ENCODE measurements around the gene TPRX1. TPM values are rescaled to one million over a fixed set of nuclear protein-coding genes. Genes with fewer than 3 reads are reported as not detected.

The TPRX1 gene
- total and polyA plus RNA-seq, 9 of the 15 experiments (the other 6 are each of a cell fraction or from before 2014, with no cell fraction given): not detected

- TF ChIP-seq TFE3 (CRISPR knock-in tag; IDR thresholded peaks at IDR 0.05): no peak
- no peak for TF ChIP-seq HMG20B (CRISPR knock-in tag; IDR thresholded peaks at IDR 0.05)
- TF ChIP-seq FOXJ3 (CRISPR knock-in tag; IDR thresholded peaks at IDR 0.05): no peak
Measured at GRCh38 chr19:47762615-47763308, 41.6 kb downstream of the TPRX1 start (continued).

- Histone ChIP-seq H2AFZ (ENCODE audit: low read depth, low read length) (no peak overlapping the region), H3K9me3 (replicated peaks; ENCODE audit: control insufficient read depth, insufficient read depth, low read depth, low read length) (no peaks in the 10 kb centered on the region), H3K27ac (ENCODE audit: extremely low read depth, low read depth, low read length) (no peak overlapping the region), H3K9me1 (ENCODE audit: control insufficient read depth, insufficient read depth, low read length) (no peaks in the 10 kb centered on the region), H3K27me3 (ENCODE audit: control insufficient read depth in 2 of 2, insufficient read depth in 2 of 2, low read length in 2 of 2) (no peaks in the 10 kb centered on the region), H3K9ac (ENCODE audit: insufficient read depth in 1 of 2, low read depth in 2 of 2, low read length in 2 of 2) (no peak overlapping the region), H3K4me2 (ENCODE audit: insufficient read depth, low read length) (no peak overlapping the region), H3K36me3 (ENCODE audit: control insufficient read depth, insufficient read depth, low read length) (peaks cover 22% of the 10 kb centered on the region; the same call in 2 of the 3 replicates), H3K4me3 (no peak overlapping the region), H3K79me2 (ENCODE audit: control insufficient read depth, insufficient read depth, low read length) (no peaks in the 10 kb centered on the region), H3K4me1 (replicated peaks in 1 of 2; ENCODE audit: control insufficient read depth in 2 of 2, insufficient read depth in 2 of 2, low read length in 2 of 2) (peaks cover 0 to 21% of the 10 kb centered on the region in 2 experiments; a peak in 2 of 5 replicates), H4K20me1 (replicated peaks; ENCODE audit: control insufficient read depth, insufficient read depth, low read length) (peaks cover 3% of the 10 kb centered on the region)
- TF ChIP-seq ZNF121 (CRISPR knock-in tag; conservative IDR thresholded peaks at IDR 0.05): peak; percentile 93
- no peak for TF ChIP-seq NR1H2 (CRISPR knock-in tag; IDR thresholded peaks at IDR 0.05)
- 0 out of 2 replicates have a peak, but pooled peaks have one; percentile 2 for TF ChIP-seq ADNP (tag; IDR thresholded peaks at IDR 0.05)
- in situ Hi-C loops (cut with MboI): no loop called here
- ChIA-PET CTCF (ENCODE audit: low intra/inter-chr PET ratio) (no interaction called here), POLR2A (interaction anchor here (0.7 to 1.4 kb wide), 2 partner anchors 16 to 106 kb away, joined by 3 to 5 read pairs; partner anchors contain the start of gene SELENOW)
- BruUV-seq (replicated peaks): no TSS peak
- intact Hi-C loops (cut with micrococcal nuclease): no loop called here
- 47% methylated on average over 2 of the region's 3 CpGs for WGBS (ENCODE audit: insufficient coverage, low coverage, missing lambda C conversion rate)
- no peak for ATAC-seq
- FAIRE-seq: no peak
- no peak for DNase-seq (ENCODE audit: extremely low read depth in 1 of 4, low spot score in 3 of 4)
Measured at GRCh38 chr19:47762151-47762550, 42.2 kb downstream of the TPRX1 start.
